ENCODE results near the gene EEPD1. TPM values are rescaled to one million over a fixed set of nuclear protein-coding genes. Genes with fewer than 3 reads are reported as not detected.

EEPD1 gene
- total RNA-seq, 1 experiment from 2014 or later, result 5.0 TPM

DNA sequence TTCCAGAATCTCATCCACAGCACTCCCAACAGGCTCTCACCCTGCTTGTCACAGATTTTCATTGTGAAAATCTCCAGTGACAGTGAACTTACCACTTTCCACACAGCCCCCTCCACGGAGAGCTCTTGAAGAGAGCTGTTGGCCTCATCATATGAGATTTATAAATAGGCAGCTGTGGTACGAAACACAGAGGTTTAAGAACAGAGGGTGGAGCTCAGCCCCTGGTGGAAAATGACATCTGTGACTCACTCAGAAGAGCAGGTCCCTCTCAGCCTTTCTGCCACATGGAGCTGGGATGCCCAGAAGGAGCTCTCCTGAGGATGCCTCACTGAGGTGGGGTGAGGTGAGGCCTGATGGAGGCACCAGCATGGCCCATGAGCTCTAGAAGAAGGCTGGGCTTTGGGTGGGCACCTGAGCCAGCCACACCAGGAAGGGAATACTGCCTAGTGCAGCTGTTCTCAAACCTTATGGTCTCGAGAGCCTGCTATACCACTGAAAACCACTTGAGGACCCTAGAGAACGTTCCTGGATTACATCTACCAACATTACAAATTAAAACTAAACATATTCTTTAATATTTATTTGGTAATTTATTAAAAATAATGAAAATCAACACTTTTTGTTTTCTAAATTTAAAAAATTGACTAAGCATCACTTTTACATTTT, 25.8 kb upstream of the EEPD1 start:
- Histone ChIP-seq H3K23ac (ENCODE audit: insufficient read length, low read depth, low read length) (no peak overlapping the region), H3K79me2 (ENCODE audit: insufficient read depth, low read length) (no peaks in the 10 kb centered on the region), H3K4me1 (ENCODE audit: insufficient read depth, low read length) (no peaks in the 10 kb centered on the region), H2BK15ac (ENCODE audit: low read depth, low read length) (no peak overlapping the region), H4K91ac (ENCODE audit: insufficient read length, low read depth, low read length) (no peak overlapping the region), H3K56ac (ENCODE audit: insufficient read length, low read depth, low read length) (no peak overlapping the region), H3K4ac (ENCODE audit: low read depth, low read length) (no peak overlapping the region), H4K8ac (replicated peaks; ENCODE audit: insufficient read length, low read depth, low read length) (no peak overlapping the region), H3K23me2 (ENCODE audit: insufficient read length, low read depth, low read length, poor library complexity, severe bottlenecking) (no peaks in the 10 kb centered on the region), H3K18ac (ENCODE audit: insufficient read length, low read depth, low read length) (no peak overlapping the region), H2BK12ac (ENCODE audit: insufficient read length, low read depth, low read length) (no peak overlapping the region), H4K20me1 (ENCODE audit: control insufficient read depth, insufficient read depth, insufficient read length) (no peaks in the 10 kb centered on the region), H3K27me3 (ENCODE audit: insufficient read depth, low read length) (no peaks in the 10 kb centered on the region), H2BK120ac (ENCODE audit: low read depth, low read length, poor library complexity, severe bottlenecking) (no peak overlapping the region), H3K9ac (ENCODE audit: extremely low read depth, insufficient read length, low read length) (no peak overlapping the region), H3T11ph (ENCODE audit: low read length) (no peak overlapping the region), H3K14ac (ENCODE audit: insufficient read depth, low read length) (no peak overlapping the region), H3K79me1 (ENCODE audit: insufficient read depth, low read depth, low read length, poor library complexity, severe bottlenecking) (no peaks in the 10 kb centered on the region), H3K27ac (ENCODE audit: insufficient read length, low read depth, low read length) (no peak overlapping the region), H2BK20ac (ENCODE audit: low read depth, low read length, poor library complexity, severe bottlenecking) (no peak overlapping the region), H3K4me2 (ENCODE audit: insufficient read depth, insufficient read length, low read length) (no peak overlapping the region), H4K5ac (ENCODE audit: insufficient read length, low read depth, low read length) (no peak overlapping the region), H2BK5ac (ENCODE audit: insufficient read length, low read length) (no peak overlapping the region), H2AFZ (ENCODE audit: low read length) (no peak overlapping the region), H2AK5ac (ENCODE audit: insufficient read length, low read length) (no peak overlapping the region), H3K9me3 (ENCODE audit: control insufficient read depth, low read depth, low read length) (no peaks in the 10 kb centered on the region)
- WGBS (ENCODE audit: extremely low coverage, insufficient read length, low lambda C conversion rate), result no CpG with 5 or more reads among the region's 4 CpGs
- Mint-ChIP-seq H3K4me1 (peaks cover 1 to 6% of the 10 kb centered on the region in 2 experiments; a peak in 2 of 4 replicates), H3K4me3 (no peak overlapping the region), H3K27ac (no peak overlapping the region), H3K9me3 (peaks cover 8 to 17% of the 10 kb centered on the region in 2 experiments; a peak in 4 of 5 replicates), H3K36me3 (ENCODE audit: insufficient read depth in 1 of 3, low read depth in 3 of 3) (0 out of 7 replicates have a peak, but pooled peaks cover 0 to 2% (median 0%) of the 10 kb centered on the region in 3 experiments), H3K27me3 (ENCODE audit: low read depth) (0 out of 2 replicates have a peak, but pooled peaks cover 2% of the 10 kb centered on the region)
- TF ChIP-seq, protein P1, sequence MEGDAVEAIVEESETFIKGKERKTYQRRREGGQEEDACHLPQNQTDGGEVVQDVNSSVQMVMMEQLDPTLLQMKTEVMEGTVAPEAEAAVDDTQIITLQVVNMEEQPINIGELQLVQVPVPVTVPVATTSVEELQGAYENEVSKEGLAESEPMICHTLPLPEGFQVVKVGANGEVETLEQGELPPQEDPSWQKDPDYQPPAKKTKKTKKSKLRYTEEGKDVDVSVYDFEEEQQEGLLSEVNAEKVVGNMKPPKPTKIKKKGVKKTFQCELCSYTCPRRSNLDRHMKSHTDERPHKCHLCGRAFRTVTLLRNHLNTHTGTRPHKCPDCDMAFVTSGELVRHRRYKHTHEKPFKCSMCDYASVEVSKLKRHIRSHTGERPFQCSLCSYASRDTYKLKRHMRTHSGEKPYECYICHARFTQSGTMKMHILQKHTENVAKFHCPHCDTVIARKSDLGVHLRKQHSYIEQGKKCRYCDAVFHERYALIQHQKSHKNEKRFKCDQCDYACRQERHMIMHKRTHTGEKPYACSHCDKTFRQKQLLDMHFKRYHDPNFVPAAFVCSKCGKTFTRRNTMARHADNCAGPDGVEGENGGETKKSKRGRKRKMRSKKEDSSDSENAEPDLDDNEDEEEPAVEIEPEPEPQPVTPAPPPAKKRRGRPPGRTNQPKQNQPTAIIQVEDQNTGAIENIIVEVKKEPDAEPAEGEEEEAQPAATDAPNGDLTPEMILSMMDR (conservative IDR thresholded peaks at IDR 0.05), result no peak
- DNase-seq, result no peak

All from H9 (cell line).